Gastroesophageal sphincter (tissue), 4 donors: ENCODE measurements around the gene TPPP. TPM values are rescaled to one million over a fixed set of nuclear protein-coding genes. Genes with fewer than 3 reads are reported as not detected.

Experiments used
- ATAC-seq: fragments of 150-250 bp; one replicate; pipeline ENCODE4 v1.9.1; 2016; ENCODE audit warnings: mild to moderate bottlenecking, moderate library complexity
- H3K27ac ChIP-seq, 4 donors: fragments of 200-600 bp; sonication (generic) in 3 of 4; 1 replicate in 3 of 4; 2 replicates in 1 of 4; pipeline ENCODE4 v1.5.1; 2016 to 2019
- H3K27me3 ChIP-seq: fragments of 200-600 bp; sonication (generic); one replicate; pipeline ENCODE4 v1.5.1; 2019
- H3K36me3 ChIP-seq, 2 donors: fragments of 200-600 bp; sonication (generic); one replicate each; pipeline ENCODE4 v1.5.1; 2019; ENCODE audit warnings: control low read depth in 1 of 2
- H3K4me1 ChIP-seq, 3 donors: fragments of 200-600 bp; sonication (generic); 1 replicate in 2 of 3; 2 replicates in 1 of 3; pipeline ENCODE4 v1.5.1; 2016 to 2019; ENCODE audit warnings: control low read depth in 2 of 3
- H3K4me3 ChIP-seq, 2 donors: fragments of 200-600 bp; sonication (generic); one replicate each; pipeline ENCODE4 v1.5.1; 2019; ENCODE audit warnings: mild to moderate bottlenecking in 1 of 2, moderate library complexity in 1 of 2
- H3K9me3 ChIP-seq, 3 donors: fragments of 200-600 bp; sonication (generic); one replicate each; pipeline ENCODE4 v1.5.1; 2017 to 2019; ENCODE audit warnings: control low read depth in 2 of 3
- CTCF ChIP-seq, 4 experiments: fragments of 200-600 bp in 2 of 4; fragments of 450-650 bp in 2 of 4; sonication (generic) in 1 of 4; IDR thresholded peaks; one replicate each; pipeline ENCODE4 v1.5.1; 2017 to 2019; ENCODE audit warnings: antibody characterized with exemption in 4 of 4, mild to moderate bottlenecking in 2 of 4, moderate library complexity in 2 of 4
- EP300 ChIP-seq: sonication (generic); formaldehyde crosslinking; IDR thresholded peaks from one replicate; pipeline ENCODE4 v1.6.1; 2017; ENCODE audit warnings: antibody characterized with exemption, mild to moderate bottlenecking
- POLR2A ChIP-seq, 2 donors: fragments of 450-650 bp; IDR thresholded peaks; one replicate each; pipeline ENCODE4 v1.6.1; 2017; ENCODE audit warnings: antibody characterized with exemption in 2 of 2, mild to moderate bottlenecking in 2 of 2, moderate library complexity in 1 of 2
- POLR2AphosphoS5 ChIP-seq: sonication (generic); formaldehyde crosslinking; IDR thresholded peaks from one replicate; pipeline ENCODE4 v1.6.1; 2017; ENCODE audit warnings: antibody characterized with exemption
- WGBS, 2 donors: methylation state at CpG; one replicate each; pipeline ENCODE4 v1.1.5; 2018; ENCODE audit warnings: low coverage in 1 of 2; 5-methylcytosine and 5-hydroxymethylcytosine counted together
- total RNA-seq, 4 donors: library from RNA; depleted of rRNA; stranded (reverse); fragments of >200 nt; gene quantifications; one replicate each; pipeline ENCODE4 v1.1.0, GENCODE V29; 2016

The TPPP gene
- total RNA-seq, 4 donors from 2014 or later = 13.3 to 42.8 (median 32.0) TPM

- ATAC-seq = no peak
- Histone ChIP-seq H3K36me3 (peaks cover 0 to 5% of the 10 kb centered on the region in 2 donors), H3K4me3 (no peak overlapping the region), H3K9me3 (no peaks in the 10 kb centered on the region), H3K27ac (peak overlapping the region in 2 of 4 donors; percentile 15 to 46), H3K4me1 (peaks cover 11 to 86% (median 39%) of the 10 kb centered on the region in 3 donors), H3K27me3 (no peaks in the 10 kb centered on the region)
- TF ChIP-seq CTCF (IDR thresholded peaks at IDR 0.05) = no peak
- TF ChIP-seq POLR2A (IDR thresholded peaks at IDR 0.05) = no peak
- no peak for TF ChIP-seq EP300
- no peak for TF ChIP-seq POLR2AphosphoS5
- WGBS, 2 donors = 67 to 80% methylated on average over 12 to 14 of the region's 36 CpGs
These were observed 17.1 kb downstream of the TPPP start for GRCh38 chr5:675871-676698.

- Histone ChIP-seq H3K9me3 (no peaks in the 10 kb centered on the region), H3K36me3 (peaks cover 0 to 5% of the 10 kb centered on the region in 2 donors), H3K4me3 (no peak overlapping the region), H3K4me1 (peaks cover 11 to 89% (median 41%) of the 10 kb centered on the region in 3 donors), H3K27ac (peak overlapping the region in 2 of 4 donors; percentile 15 to 78), H3K27me3 (no peaks in the 10 kb centered on the region)
- no peak for TF ChIP-seq POLR2A (IDR thresholded peaks at IDR 0.05)
- no peak for TF ChIP-seq EP300
- no peak for TF ChIP-seq POLR2AphosphoS5
- no peak for TF ChIP-seq CTCF (IDR thresholded peaks at IDR 0.05)
- ATAC-seq = no peak
- WGBS, 2 donors = 73 to 85% methylated on average over 2 to 9 of the region's 20 CpGs
These were observed 17.9 kb downstream of the TPPP start for GRCh38 chr5:675111-675870.

- TF ChIP-seq POLR2A (IDR thresholded peaks at IDR 0.05) = no peak
- Histone ChIP-seq H3K27me3 (no peaks in the 10 kb centered on the region), H3K4me3 (no peak overlapping the region), H3K27ac (peak overlapping the region in 3 of 4 donors; percentile 76 to 78 (median 78)), H3K36me3 (peaks cover 0 to 5% of the 10 kb centered on the region in 2 donors), H3K9me3 (no peaks in the 10 kb centered on the region), H3K4me1 (peaks cover 11 to 95% (median 46%) of the 10 kb centered on the region in 3 donors)
- no peak for ATAC-seq
- no CpG with 5 or more reads among the region's 7 CpGs for WGBS, 2 donors
These were observed 18.5 kb downstream of the TPPP start for GRCh38 chr5:674630-675011.

- TF ChIP-seq CTCF (IDR thresholded peaks at IDR 0.05) = peak in 2 of 4 experiments; percentile 27 to 33
- TF ChIP-seq POLR2AphosphoS5 = no peak
- no peak for TF ChIP-seq POLR2A (IDR thresholded peaks at IDR 0.05)
- Histone ChIP-seq H3K27ac (peak overlapping the region in 3 of 4 donors; percentile 76 to 78 (median 78)), H3K9me3 (no peaks in the 10 kb centered on the region), H3K4me3 (no peak overlapping the region), H3K27me3 (no peaks in the 10 kb centered on the region), H3K4me1 (peaks cover 11 to 95% (median 51%) of the 10 kb centered on the region in 3 donors), H3K36me3 (peaks cover 0 to 5% of the 10 kb centered on the region in 2 donors)
- no peak for ATAC-seq
- no CpG with 5 or more reads among the region's 27 CpGs for WGBS, 2 donors
These were observed 19.1 kb downstream of the TPPP start for GRCh38 chr5:673831-674629.
